ENCODE results near the gene ZFAND2B.

Gene ZFAND2B

DNA sequence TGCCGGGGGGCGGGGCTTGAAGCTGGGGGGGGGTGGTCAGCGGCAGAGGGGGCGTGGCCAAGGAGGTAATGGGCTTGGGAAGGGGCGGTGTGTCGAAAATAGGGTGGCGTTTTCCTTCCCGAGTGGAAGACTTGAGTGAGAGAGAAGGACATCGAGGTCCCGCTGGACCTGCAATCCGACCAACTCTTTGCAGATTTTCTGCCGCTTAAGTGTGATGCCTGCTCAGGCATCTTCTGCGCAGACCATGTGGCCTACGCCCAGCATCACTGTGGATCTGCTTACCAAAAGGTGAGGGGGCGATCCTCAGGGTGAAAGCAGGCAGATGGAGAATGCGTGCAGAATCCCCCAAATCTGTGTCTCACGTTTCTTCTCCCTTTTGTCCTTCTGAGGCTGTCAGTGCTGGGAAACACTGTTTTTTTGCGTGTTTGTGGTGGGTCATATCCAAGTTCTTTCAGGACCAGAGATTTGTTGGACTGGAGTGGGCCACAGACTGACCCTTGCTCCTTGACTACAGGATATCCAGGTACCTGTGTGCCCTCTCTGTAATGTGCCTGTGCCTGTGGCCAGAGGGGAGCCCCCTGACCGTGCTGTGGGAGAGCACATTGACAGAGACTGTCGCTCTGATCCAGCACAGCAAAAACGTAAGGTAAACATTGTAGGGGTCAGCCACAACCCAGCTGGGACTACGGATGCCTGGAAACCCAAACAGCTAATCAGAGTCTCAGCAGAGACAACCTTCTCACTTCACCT is 727 bp downstream of the ZFAND2B start:
- no peak for DNase-seq

DNA sequence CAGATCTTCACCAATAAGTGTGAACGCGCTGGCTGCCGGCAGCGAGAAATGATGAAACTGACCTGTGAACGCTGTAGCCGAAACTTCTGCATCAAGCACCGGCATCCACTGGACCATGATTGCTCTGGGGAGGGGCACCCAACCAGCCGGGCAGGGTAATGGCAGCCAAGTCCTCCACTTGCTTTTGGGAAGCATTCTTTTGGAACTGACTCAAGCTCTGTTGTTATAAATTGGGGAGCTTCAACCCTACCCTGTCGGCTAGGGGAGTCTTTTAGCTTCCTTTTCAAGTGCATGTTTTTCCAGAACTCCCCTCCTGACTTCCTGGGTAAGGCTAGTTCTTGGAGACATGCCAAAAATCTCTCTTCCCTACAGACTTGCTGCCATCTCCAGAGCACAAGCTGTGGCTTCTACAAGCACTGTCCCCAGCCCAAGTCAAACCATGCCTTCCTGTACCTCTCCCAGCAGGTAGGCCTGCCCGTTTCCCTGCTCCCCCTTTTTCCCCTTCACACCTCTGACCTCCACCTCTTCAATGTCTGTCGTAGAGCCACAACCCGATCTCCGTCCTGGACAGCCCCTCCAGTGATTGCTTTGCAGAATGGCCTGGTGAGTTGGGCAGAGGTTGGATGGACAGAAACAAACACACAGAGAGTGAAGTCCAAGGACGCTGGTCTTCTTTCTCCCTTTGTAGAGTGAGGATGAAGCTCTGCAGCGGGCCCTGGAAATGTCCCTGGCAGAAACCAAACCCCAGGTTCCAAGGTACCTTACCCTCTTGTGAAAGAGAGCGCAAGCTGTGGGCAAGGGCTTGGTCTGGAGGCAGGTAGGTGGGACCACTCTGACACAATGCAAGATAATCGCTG is 1.5 kb downstream of the ZFAND2B start:
- DNase-seq, result no peak

DNA sequence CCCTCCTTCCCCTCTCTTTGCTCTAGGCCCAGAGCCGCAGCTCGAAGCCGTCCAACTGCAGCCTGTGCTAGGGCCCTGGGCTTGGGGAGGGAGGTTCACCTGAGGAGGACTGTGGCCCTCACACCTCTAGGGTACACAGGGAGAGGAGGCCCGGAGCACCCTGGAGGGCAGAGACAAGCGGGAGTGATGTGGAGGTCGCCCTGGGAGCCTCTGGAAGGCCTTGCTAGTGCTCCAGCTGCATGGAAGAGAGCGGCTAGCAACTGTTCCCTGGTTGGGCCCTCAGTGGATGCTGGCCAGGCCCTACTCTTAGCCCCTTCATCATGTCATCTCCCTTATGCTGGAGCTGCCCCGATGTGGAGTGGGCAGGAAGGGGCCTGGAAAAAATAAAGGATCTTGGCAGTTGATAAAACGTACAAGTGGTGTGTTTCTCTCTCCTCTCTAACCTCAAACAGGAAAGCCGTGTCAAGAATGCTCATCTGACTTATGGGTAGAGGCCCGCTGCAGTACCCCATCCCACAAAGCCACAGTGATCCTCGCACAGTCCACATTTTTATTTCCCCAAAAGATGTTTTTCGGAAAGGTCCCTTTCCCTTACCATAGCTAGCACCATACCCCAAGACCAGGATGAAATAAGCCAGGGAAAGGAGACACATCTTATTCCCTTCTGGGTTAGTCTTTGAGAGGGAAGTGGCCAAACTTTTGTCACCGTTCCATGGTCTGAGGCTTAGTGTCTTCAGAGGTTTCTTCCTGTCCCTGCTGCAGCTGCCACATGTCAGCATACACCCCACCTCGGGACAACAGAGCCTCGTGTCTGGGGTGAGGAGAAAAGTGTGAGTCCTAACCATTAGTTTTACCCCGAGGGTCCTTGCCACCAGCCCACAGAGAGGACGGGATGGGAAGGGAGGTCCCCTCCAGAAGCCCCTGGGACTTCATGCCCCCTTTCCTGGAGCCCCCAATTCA is 2.9 kb downstream of the ZFAND2B start:
- no peak for DNase-seq

DNA sequence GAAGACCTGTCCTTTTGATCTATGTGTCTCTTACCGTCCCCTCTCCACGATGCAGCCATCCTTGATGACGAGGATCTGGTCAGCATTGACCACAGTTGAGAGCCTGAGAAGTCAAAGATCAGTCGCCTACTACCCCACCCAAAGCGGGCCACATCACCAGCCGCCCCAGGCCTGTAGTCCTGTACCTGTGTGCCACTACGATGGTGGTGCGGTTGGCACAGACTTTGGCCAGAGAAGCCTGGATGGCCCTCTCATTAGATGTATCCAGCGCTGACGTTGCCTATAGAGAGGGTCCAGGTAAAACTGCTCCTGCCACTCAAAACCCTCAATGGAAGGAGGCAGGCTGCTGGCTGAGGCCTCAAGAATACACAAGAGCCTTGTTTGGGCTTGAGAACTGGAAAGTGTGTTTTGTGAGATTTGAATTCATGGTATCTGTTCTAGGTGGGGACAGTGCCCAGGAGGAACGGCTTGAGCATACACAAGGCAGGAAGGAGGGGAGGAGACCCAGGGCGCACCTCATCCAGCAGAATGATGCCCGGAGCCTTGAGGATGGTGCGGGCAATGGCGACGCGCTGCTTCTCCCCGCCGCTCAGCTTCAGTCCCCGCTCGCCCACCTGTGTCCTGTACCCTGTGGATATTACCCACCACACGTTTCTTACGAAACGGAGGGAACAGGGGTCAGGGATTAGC is 3.8 kb downstream of the ZFAND2B start:
- DNase-seq, result no peak

DNA sequence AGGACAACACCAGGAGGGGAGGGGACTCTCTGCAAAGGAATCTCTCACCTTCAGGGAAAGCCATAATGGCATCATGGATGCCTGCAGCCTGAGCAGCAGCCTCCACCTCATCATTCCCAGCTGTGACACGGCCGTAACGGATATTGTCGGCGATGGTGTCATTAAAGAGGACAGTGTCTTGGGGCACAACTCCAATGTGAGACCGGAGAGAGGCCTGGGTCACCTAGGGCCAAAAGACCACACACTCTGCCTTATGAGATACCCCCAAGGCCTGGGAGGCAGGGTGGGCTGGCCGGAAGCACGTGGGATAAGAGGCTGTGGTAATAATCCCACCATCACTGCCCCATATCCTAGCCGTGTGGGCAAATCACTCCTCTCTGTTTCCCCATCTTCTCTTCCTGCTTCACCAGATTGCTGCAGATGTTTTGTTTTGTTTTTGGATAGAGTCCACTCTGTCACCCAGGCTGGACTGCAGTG is 4.3 kb downstream of the ZFAND2B start:
- no peak for DNase-seq

DNA sequence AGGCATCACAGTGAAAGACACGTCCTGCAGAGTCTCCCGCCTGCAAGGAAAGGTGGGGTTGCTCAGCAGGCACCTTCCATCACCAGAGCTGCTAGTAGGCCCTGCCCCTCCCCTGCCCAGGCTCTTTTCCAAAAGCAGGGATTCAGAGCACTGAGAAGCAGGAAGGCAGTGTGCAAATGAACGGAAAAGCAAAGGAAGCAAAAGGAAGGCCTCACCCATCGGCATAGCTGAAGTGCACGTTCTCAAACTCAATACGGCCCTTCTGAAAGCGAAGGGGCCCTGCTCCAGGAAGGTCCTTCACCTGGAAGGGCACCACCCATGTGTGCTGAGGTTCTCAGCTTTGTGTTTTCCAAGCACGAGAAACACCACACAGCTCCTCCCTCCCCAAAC is 6.4 kb downstream of the ZFAND2B start:
- no peak for DNase-seq

DNA sequence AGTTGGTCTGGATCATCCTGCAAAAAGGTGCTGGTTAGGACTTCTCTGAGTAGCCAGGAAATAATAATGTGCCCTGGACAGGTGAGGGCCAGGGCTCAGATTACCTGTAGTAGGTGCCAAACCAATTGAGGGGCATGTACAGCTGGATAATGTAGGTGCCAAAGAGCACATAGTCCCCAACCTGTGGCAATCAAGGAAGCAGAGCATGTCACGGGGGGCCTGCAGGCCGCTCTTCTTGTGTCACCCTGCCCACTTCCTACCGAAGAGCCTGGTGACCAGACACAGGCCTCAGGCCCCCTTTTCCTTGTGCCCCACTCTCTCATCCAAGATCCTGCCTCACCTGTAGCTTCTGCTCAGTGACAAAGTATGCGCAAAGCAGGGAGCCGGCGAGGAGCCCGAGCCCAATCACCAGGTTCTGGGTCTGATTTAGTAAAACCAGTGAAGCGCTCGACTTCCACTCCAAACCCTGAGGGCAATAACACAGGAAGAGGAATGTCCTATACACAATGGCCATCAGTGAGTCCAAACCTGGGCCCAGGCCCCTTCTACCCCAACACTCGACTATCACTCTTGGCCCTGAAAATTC is 7.0 kb downstream of the ZFAND2B start:
- DNase-seq, result no peak

DNA sequence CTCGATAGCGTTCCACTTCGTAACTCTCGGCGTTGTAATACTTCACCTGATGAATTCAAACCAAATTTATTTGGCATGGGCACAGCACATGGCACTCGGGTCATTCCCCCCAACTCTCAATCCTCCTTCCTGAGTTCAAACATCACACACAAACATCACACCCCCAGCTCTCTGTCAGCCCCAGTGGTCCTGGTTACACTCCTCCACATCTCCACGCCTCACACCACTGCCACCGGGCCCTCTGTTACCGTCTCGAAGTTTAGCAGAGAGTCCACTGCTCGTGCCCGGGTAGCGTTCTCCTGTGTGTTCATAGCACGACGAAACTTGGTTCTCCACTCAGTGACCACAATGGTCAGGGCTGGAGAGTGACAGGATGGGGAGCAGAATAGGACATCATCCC is 7.6 kb downstream of the ZFAND2B start:
- DNase-seq, result no peak

DNA sequence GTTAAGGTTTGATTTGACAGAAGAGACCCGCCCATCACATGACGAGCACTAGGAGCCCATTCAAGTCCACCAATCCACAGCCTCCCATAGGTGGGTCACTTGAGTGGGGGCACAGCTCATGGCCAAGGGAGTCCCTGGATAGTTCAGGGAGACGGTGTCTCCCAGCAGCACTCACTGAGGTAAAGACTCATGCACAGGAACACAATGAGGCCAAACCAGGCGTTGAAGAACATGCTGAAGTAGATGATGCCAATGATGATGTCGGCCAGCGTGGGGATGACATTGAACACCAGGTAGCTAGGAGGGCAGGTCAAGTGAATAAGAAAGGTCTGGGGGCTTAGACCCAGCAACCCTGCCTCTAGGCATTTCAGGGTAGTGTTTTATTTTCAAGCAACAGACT is 8.2 kb downstream of the ZFAND2B start:
- no peak for DNase-seq

DNA sequence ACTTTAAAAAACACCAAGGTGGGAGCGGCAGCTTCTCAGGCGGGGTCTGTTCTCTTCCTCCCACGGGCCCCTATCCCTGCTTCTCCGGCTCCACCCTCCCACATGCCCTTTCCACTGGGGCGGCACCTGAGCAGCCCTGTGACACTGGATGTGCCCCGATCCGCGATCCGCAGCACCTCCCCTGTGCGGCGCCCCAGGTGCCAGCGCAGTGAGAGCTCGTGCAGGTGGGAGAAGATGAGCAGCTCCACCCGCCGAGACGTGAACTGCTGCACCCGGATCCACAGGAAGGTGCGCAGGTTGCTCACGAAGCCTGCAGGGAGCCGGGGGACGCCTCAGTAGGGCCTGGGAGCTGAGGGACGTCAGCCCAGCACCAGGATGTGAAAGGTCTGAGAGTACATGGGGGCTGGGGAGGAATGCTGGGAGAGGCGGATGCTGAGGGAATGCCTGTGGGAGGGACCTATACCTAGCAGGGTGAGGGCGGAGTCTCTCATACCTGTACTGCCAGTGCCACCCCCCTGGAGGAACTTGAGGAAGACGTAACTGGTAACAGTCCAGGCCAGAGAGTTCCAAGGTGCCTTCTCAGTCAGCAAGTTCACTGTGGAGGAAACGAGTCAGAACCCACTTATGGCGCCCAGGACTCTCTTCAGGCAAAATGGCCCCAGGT is 9.4 kb downstream of the ZFAND2B start:
- no peak for DNase-seq

DNA sequence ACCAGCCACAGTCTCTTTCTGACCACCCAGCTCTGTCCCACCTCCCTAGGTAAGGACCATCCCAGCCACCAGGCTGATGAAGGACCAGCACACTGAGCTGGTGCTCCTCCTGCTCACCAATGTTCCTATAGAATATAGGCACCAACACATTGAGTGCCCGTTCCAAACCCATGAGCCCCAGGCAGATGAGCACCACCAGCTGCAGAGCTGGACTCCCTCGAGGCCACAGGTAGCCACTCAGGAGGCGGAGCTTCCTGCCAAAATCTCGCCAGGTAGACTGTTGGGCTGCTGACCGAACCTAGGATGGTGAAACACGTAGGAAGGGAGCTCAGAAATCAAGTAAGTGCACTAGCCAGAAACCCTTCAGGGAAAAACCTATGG is 9.9 kb downstream of the ZFAND2B start:
- no peak for DNase-seq

DNA sequence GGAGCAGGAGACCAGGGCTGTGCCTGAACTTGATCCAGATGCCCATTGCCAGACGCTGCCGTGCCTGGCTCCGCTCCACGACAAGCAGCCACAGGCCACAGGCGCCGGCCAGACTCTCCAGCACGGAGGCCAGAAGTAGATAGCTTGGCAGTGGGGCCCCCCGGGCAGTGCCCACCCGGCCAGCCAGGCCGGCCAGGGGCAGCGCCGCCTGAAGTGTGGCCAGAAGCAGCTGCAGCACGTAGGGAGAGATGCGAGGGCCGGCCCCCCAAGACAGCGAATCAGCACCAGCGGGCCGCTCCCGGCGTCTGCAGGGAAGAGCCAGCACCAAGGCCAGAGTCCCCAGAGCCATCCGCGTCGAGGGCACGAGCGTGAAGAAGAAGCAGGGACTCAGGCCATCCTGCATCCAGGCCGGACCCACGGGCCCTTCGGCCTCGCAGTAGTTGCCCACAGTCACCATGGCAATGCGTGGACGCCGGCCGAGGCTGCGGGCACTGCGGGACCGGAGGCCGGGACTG is 11.7 kb downstream of the ZFAND2B start:
- peak; percentile 85 for DNase-seq

DNA sequence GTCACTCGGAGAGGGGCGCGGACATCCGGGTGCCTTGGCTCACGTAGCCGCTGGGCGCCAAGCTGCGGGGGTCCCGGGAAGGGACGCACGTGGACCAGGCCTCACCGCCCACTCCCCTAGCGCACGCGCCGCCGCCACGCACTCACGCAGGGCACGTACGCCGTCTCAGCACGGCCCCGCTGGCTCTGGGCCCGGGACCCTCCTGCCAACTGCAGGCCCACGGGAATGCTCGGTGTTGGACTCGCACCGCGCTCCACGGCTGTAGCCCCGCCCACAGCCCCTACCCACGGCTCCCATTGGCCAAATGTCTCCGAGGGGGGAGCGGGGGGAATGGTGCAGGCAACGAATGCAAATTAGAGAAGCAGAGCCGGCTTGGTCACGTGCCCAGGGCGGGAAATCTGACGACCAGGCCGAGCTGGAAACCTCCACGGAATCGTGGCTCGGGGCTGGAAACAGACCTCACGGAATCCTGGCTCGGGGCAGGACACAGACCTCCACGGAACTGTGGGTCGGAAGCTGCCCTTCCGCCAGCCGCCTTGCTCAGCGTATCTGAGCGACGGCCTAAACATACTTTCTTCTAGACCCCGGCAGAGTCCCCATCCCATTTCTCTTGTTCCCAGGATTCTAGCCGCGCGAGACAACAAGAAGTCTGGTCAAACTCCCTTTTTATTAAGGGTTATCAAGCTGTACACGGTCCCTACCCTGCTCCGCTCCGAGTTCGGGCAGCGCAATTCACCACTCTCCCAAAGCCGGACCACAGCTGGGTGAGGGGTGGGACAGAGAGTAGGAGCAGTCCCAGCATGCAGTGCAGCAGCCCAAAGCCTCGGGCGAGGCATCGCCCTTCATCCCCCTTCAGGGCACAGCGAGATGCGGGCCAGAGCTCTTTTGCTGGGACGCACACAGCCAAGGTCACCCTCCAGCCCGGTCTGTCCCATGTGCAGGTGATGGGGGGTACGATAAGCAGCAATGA is 12.4 kb downstream of the ZFAND2B start, which contains the start of gene ABCB6:
ABCB6 (minus strand) TSS at position 227 of the 970 bp plus-strand sequence. CDS start 285 bp downstream, outside the sequence.
- peak; percentile 99 for DNase-seq

DNA sequence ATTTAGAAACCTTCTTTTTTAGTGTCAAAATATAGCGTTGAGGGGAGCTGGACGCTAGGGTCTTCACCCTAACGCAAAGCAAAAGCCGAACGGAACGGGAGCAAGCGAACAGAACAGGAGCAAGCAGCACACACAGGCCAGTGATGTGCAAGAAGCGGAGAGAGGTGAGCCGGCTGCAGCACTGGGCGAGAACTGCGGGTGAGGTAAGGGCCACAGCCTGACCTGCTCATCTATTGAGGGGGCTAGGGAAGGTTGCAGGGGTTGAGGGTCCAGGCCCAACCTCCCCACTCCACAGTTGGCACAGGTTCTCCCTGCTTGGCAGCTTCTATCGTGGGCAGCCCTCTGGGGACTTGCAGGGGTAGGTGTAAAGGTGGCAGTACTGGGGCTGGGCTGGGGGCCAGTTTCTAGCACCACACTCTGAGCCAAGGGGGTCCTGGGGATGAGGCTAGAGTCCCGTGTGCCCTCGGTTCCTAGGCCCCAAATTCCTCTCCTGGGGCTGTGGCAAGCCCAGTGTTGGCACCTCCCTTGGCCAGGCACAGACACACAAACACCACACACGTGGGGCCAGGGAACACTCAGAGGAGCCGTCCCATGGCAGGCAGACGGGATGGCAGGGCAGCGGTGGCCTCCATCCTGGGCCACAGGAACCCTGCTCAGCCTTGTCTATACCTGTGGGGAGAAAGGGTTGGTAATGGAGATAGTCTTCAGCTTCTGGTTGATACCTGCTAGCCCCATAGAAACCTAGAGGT is 13.4 kb downstream of the ZFAND2B start:
- no peak for DNase-seq

DNA sequence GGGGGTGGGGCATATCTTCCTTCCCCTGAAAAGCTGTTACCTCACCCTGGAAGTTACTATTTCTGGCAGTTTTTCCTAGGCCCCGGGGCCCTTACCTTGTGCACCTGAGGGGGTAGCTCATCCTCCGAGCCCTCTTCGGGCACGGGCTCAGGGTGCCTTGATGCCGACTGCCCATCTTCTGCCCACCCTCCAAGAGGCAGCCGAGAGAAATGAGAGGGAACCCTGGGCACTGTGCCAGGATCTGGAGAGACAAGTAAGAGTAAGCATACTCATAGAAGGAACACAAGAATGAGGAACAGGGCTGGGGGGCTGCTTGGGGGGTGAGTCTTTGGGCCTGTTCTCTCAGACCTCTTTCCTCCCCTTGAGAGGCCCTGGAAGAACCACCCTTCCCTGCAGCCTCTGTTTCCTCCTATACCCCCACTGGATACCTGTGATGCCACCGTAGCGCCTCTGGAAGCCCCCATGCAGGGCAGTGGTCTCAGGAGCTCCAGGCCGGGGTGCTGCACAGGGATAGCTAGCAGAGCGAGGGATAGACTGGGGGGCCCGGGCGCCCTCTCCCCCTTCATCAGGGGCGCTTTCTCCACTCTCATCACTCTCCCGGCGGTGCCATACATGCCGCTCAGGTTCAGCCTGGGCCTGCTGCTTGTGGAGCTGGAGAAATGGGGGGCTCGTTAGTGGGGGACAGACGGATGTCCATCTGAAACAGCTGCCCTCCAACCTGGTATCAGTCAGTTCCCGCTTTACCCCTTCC is 14.2 kb downstream of the ZFAND2B start:
- no peak for DNase-seq

DNA sequence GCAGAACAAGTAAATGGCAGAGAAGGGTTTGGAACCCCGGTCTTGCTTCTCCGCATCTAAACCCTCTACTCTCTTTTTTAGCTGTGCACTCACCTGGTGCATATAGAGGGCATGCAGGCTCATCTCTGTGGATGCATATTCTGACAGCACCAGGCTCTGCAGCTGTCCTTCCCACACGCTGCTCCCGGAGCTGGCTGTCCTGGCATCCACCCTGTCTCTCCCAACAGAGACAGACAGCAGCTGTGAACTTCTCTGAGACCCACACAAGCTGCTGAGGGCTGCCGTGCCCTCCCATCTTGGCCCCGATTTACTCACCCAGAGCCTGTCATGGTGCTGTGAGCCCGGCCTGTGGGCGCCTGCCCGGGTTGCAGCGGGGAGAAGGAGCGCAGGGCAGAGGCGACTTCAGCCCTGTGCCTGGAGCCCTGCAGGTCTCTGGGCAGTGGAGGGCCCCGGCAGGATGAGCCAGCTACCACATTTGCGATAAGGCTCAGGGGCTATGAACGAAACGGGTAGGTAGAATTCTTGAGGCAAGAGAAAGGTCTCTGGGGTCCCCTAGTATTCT is 15.5 kb downstream of the ZFAND2B start:
- no peak for DNase-seq

DNA sequence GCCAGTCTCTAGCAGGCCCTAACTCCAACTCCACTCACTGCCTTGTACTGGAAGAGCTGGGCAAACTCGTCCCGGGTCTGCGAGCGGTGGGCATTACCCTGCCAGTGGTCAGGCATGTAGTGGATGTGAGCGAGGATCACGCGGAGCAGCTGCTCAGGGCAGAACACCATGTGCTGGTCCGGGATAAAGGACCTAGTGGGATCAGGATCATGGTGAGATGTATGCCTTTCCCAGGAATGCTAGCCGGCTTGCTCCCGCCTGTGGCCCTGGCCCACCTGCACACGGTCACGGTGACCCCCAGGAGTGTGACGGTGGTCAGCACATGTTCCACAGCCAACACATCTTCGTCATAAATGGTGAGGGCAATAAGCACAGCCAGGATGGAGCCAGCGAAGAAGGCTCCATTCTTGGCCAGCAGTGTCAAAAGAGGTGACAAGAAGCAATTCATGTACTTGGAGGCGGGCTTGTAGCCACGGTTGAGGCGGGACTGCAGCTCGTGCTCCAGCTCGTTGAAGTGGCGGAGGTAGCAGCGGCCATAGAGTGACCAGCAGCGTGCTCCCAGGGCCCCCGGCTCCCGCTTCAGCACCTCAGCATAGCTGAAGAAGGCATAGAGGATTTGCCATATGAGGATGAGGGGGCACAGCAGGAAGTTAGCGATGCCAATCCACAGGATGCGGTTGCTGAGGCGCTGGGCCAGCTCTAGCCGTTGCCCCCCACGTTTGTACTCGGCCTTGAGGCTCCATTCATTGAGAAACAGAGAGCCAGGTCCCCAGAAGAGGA is 17.4 kb downstream of the ZFAND2B start:
- no peak for DNase-seq

Measured in left hindlimb (tissue), 1 donor.